HG03139 (cell line): Measurements from ENCODE around the gene ZNRF3.
"Not testable (repeated sequence)": the region's sequence is repeated elsewhere in the genome, so short reads cannot be mapped to it uniquely, and the experiment has no call there.

Source experiments
- ATAC-seq: cut with Tn5 transposase; IDR thresholded peaks from one replicate; pipeline ENCODE4 v1.9.1; 2021; ENCODE audit not compliant: unreplicated experiment

The ZNRF3 gene

GRCh38 chr22:29030016-29030617, 146.7 kb downstream of the ZNRF3 start:
- ATAC-seq: no peak

- ATAC-seq: no peak
Measured at GRCh38 chr22:29030618-29031226, 147.3 kb downstream of the ZNRF3 start.

GRCh38 chr22:29031227-29032011, 148.0 kb downstream of the ZNRF3 start:
- ATAC-seq: no peak

- no peak for ATAC-seq
Measured at GRCh38 chr22:29032014-29032475, 148.7 kb downstream of the ZNRF3 start.

- no peak for ATAC-seq
Measured at GRCh38 chr22:29032584-29032983, 149.2 kb downstream of the ZNRF3 start.

GRCh38 chr22:29037340-29037932, 154.1 kb downstream of the ZNRF3 start:
- no peak for ATAC-seq

- ATAC-seq: no peak
Measured at GRCh38 chr22:29039148-29039547, 155.8 kb downstream of the ZNRF3 start.

GRCh38 chr22:29039684-29040083, 156.3 kb downstream of the ZNRF3 start:
- ATAC-seq: not testable (repeated sequence)

- ATAC-seq: no peak
Measured at GRCh38 chr22:29040385-29041275, 157.3 kb downstream of the ZNRF3 start.

- no peak for ATAC-seq
Measured at GRCh38 chr22:29041408-29041807, 158.0 kb downstream of the ZNRF3 start.

- no peak for ATAC-seq
Measured at GRCh38 chr22:29043906-29044575, 160.7 kb downstream of the ZNRF3 start.

- no peak for ATAC-seq
Measured at GRCh38 chr22:29044657-29045176, 161.3 kb downstream of the ZNRF3 start.

GRCh38 chr22:29048822-29049654, 165.7 kb downstream of the ZNRF3 start:
- ATAC-seq: no peak

- ATAC-seq: no peak
Measured at GRCh38 chr22:29049655-29050263, 166.4 kb downstream of the ZNRF3 start.

GRCh38 chr22:29050457-29050856, 167.1 kb downstream of the ZNRF3 start:
- no peak for ATAC-seq

- no peak for ATAC-seq
Measured at GRCh38 chr22:29053048-29053702, 169.8 kb downstream of the ZNRF3 start.

GRCh38 chr22:29054251-29054767, 170.9 kb downstream of the ZNRF3 start:
- ATAC-seq: no peak
